Measurements from ENCODE around the gene BLOC1S1.

Gene BLOC1S1

GRCh38 chr12:55695349-55695748 lies 20.5 kb upstream of the BLOC1S1 start:
- DNase-seq, result no peak

- DNase-seq, result no peak
These were observed 19.7 kb upstream of the BLOC1S1 start for GRCh38 chr12:55696141-55696540.

- no peak for DNase-seq
These were observed 18.9 kb upstream of the BLOC1S1 start for GRCh38 chr12:55696796-55697462.

GRCh38 chr12:55697686-55698085 lies 18.2 kb upstream of the BLOC1S1 start:
- no peak for DNase-seq

GRCh38 chr12:55698241-55698955 lies 17.4 kb upstream of the BLOC1S1 start:
- DNase-seq, result no peak

- no peak for DNase-seq
These were observed 16.9 kb upstream of the BLOC1S1 start for GRCh38 chr12:55698965-55699364.

- DNase-seq, result no peak
These were observed 16.3 kb upstream of the BLOC1S1 start for GRCh38 chr12:55699471-55700055.

DNA sequence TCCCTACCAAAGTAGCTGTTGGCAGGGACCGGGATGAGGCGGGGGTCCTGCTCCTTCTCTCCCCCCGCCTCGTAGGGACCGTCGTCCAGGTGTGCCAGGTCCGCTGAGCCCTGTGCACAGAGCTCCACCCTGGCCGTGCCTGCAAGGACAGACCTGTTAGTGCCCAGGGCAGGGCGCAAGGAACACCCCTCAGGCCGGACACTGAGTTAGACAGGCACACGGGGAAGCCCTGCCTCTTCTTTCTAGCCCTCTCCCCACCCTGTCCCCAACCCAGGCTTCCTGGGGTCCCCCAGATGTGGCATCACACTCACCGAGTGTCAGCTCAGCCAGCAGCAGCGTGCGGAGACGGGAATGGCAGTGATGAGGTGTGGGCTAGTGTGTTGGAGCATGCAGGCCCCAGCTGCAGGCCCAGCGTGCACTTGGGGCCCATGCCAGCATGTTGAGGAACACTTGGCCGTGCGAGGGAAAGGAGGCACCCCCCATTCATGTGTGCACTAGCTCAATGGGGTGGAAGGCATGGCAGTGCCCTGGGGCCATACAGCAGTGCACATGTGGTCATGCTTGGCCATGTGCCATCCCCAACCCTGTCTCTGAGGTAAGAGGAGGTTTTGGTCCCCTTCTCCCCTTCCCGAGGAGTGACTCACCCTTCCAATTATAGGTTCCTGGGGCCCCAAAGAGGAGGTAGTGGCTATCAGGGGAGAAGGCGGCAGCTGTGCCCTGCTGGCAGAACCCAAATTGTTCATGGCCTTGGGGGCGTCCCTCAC lies 15.4 kb upstream of the BLOC1S1 start:
- no peak for DNase-seq

- no peak for DNase-seq
These were observed 13.0 kb upstream of the BLOC1S1 start for GRCh38 chr12:55702861-55703260.

- no peak for DNase-seq
These were observed 12.6 kb upstream of the BLOC1S1 start for GRCh38 chr12:55703288-55703687.

DNA sequence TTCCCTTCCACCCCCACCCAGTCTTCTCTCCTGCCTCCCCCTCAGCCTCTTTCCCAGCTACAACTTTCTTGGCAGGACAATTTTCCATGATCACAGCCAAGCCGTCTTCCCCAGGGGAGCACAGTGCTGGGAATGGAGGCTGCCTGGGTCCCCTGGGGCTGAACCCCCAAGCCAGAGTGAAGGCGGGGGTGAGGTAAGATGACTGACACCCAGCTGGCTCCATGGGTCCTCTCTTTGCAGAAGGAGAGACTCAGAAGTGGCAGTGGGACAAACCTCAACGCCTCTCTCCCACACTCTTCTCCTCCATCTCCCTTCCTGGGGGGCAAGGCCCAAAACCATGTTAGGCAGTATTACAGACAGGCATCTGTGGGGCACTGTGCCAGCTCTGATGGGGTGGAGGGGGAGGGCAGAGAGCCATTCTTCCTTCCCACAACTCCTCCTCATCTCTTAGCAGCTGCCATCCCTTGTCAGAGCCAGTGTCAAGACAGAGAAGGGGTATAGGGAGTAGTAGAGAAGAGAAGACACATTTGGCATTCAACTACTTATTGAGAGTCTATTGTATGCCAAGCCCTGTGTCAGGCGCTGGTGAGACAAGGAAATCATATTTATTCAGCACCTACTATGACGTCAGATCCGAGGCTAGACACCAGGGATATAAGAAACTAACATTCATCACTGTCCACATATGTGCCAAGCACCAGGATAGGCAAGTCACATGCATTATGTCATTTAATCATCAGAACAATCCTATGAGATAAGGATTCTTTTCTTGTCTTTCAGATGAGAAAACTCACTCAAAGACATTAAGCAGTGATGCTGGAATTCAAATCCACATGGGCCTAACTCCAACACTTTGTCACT lies 11.7 kb upstream of the BLOC1S1 start:
- no peak for DNase-seq

- no peak for DNase-seq
These were observed 10.8 kb upstream of the BLOC1S1 start for GRCh38 chr12:55704824-55705718.

DNA sequence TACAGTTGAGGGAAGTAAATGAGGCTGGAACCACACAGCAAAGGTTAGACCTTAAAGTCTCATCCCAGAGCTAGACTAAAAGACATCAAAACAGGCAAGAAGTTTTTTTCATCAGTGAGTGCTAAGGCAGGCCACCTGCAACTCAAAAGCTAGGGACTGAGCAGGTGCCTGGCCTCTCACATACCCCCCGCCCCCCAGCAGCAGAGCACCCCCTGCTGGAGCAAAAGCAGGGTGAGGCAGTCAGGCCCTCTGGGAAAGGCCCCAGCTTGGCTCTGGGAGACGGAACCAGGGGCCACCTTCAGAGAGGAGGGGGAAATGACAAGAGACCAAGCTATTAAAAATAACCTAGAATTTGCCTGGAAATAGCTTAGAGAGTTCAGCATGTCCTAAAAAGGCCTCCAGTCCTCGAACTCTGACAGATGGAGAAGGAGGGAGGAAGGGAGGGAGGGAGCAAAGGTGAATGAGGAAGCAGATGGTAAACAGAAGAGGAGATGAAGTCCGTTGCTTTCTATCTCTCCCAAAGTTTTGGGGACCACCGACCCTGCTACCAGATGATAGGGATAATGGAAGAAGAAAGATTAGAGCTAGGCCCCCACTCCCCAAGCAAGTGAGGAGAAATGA lies 10.0 kb upstream of the BLOC1S1 start:
- no peak for DNase-seq

- no peak for DNase-seq
These were observed 9.2 kb upstream of the BLOC1S1 start for GRCh38 chr12:55706568-55707218.

GRCh38 chr12:55707219-55707671 lies 8.6 kb upstream of the BLOC1S1 start:
- DNase-seq, result no peak

- no peak for DNase-seq
These were observed 7.8 kb upstream of the BLOC1S1 start, which contains the start of gene ITGA7 for GRCh38 chr12:55707841-55708694. Gene ITGA7, minus strand, starts transcription at chr12:55707904. Its CDS starts 222 bp downstream, at chr12:55707682.

- DNase-seq, result no peak
These were observed 7.1 kb upstream of the BLOC1S1 start for GRCh38 chr12:55708695-55709233.

DNA sequence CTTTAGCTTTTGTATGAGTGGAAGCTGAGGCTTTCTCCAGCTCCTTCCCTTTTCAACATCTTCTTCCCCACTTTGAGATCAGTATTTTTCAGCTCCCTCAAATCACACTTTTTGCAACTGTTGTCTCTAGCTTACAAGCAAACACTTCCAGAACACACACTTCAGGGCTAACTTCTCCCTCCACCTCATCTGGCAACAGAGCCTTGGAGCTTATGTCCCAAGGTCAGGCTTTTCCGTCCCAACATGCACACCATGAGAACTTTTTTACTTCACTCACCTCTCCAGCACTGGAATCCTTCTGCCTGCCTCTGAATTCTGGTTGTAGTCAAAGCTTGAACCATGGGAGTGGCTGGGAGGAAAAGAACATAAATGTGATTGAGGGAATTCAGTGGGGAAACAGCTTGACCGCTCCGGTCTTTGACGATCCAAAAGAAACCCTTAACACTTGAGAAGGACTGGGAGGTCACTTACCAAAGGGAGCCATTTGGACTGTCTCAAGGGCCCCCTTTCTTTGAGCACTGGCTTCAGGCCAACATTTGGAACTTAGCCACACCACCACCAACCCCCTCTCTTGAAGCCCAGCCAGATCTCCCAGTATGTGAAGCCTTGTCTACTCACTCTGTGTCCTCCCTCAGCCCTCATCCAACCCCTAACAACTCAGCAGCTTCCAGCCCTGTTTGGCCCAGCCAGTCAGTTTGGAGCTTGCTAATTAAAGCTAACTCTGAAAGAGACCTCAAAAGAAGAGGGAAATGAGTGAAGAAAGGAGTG lies 3.9 kb upstream of the BLOC1S1 start:
- no peak for DNase-seq

Measured in hematopoietic multipotent progenitor cell treated with erythropoietin and hydrocortisone succinate and interleukin-3 and kit ligand, for 6 days (in vitro differentiated cells).